DOHH2 (cell line): ENCODE measurements around the gene STAT5A.

ENCODE experiments used
- H3F3A ChIP-seq: fragments of 200-600 bp; sonication (generic), shearing (Covaris generic); 2 replicates; pipeline ENCODE4 v1.6.0; 2016; ENCODE audit warnings: antibody characterized with exemption, mild to moderate bottlenecking; ENCODE audit not compliant: control insufficient read depth, insufficient read depth
- H3K27ac ChIP-seq: fragments of 200-600 bp; sonication (generic); 2 replicates; pipeline ENCODE4 v1.5.1; 2014; ENCODE audit warnings: low read depth, mild to moderate bottlenecking, low read length, moderate library complexity
- H3K27me3 ChIP-seq: fragments of 200-600 bp; sonication (generic); 2 replicates; pipeline ENCODE4 v1.6.1; 2014; ENCODE audit warnings: mild to moderate bottlenecking, low read length, mixed read lengths; ENCODE audit not compliant: control insufficient read depth
- H3K36me3 ChIP-seq: fragments of 200-600 bp; sonication (generic); 2 replicates; pipeline ENCODE4 v1.6.1; 2014; ENCODE audit warnings: mild to moderate bottlenecking, low read length, moderate library complexity, mixed read lengths; ENCODE audit not compliant: control insufficient read depth
- H3K4me1 ChIP-seq: fragments of 200-600 bp; sonication (generic); 2 replicates; pipeline ENCODE4 v1.6.1; 2014; ENCODE audit warnings: mild to moderate bottlenecking, low read length, mixed read lengths; ENCODE audit not compliant: control insufficient read depth
- H3K4me2 ChIP-seq: fragments of 200-600 bp; sonication (generic); 2 replicates; pipeline ENCODE4 v1.6.0; 2014; ENCODE audit warnings: mild to moderate bottlenecking, low read length, moderate library complexity
- H3K4me3 ChIP-seq: fragments of 200-600 bp; sonication (generic); 2 replicates; pipeline ENCODE4 v1.5.1; 2014; ENCODE audit warnings: mild to moderate bottlenecking, low read length, mixed read lengths
- H3K79me2 ChIP-seq: fragments of 200-600 bp; sonication (generic); 2 replicates; pipeline ENCODE4 v1.6.1; 2014; ENCODE audit warnings: mild to moderate bottlenecking, low read length, mixed read lengths; ENCODE audit not compliant: control insufficient read depth
- H3K9me2 ChIP-seq: fragments of 200-600 bp; sonication (generic); replicated peaks from 2 replicates; pipeline ENCODE4 v1.6.1; 2014; ENCODE audit warnings: mild to moderate bottlenecking, low read length, mixed read lengths; ENCODE audit not compliant: control insufficient read depth
- H3K9me3 ChIP-seq: fragments of 200-600 bp; sonication (generic); 2 replicates; pipeline ENCODE4 v1.6.1; 2014; ENCODE audit warnings: antibody characterized with exemption, low read length, mixed read lengths; ENCODE audit not compliant: control insufficient read depth, insufficient read depth
- H4K20me1 ChIP-seq: fragments of 200-600 bp; sonication (generic); 2 replicates; pipeline ENCODE4 v1.6.0; 2014; ENCODE audit warnings: low read depth, mild to moderate bottlenecking, antibody characterized with exemption, low read length, moderate library complexity; ENCODE audit not compliant: control insufficient read depth, insufficient read depth
- CTCF ChIP-seq: fragments of 200-600 bp; sonication (generic); IDR thresholded peaks from one replicate; pipeline ENCODE4 v1.5.1; 2014; ENCODE audit warnings: antibody characterized with exemption, mild to moderate bottlenecking, low read depth, low read length; ENCODE audit not compliant: poor library complexity, severe bottlenecking
- EZH2phosphoT487 ChIP-seq: fragments of 200-600 bp; sonication (generic); IDR thresholded peaks from 2 replicates; pipeline ENCODE4 v1.6.1; 2017; ENCODE audit warnings: borderline replicate concordance, mild to moderate bottlenecking, antibody characterized with exemption, low read length, moderate library complexity, mixed read lengths

The STAT5A gene

GRCh38 chr17:42325026-42325425 lies 36.7 kb downstream of the STAT5A start:
- no peak overlapping the region for H3K4me2 ChIP-seq

GRCh38 chr17:42329025-42329976 lies 41.0 kb downstream of the STAT5A start:
- no peaks in the 10 kb centered on the region for H3K79me2 ChIP-seq
- H3K9me3 ChIP-seq, result no peaks in the 10 kb centered on the region
- H3K27me3 ChIP-seq, result no peaks in the 10 kb centered on the region
- no peak overlapping the region for H3K27ac ChIP-seq
- TF ChIP-seq EZH2phosphoT487 (no peak), CTCF (no peak)
- H3F3A ChIP-seq, result no peaks in the 10 kb centered on the region
- no peak overlapping the region for H3K4me2 ChIP-seq
- H3K9me2 ChIP-seq, result no peaks in the 10 kb centered on the region
- no peaks in the 10 kb centered on the region for H4K20me1 ChIP-seq
- no peaks in the 10 kb centered on the region for H3K4me1 ChIP-seq
- H3K4me3 ChIP-seq, result no peak overlapping the region
- no peaks in the 10 kb centered on the region; the same call in 1 of the 2 replicates for H3K36me3 ChIP-seq

More at GRCh38 chr17:42325026-42325425, 36.7 kb downstream of the STAT5A start:
- no peaks in the 10 kb centered on the region for H3K9me2 ChIP-seq
- H3K79me2 ChIP-seq, result no peaks in the 10 kb centered on the region
- no peaks in the 10 kb centered on the region for H3K27me3 ChIP-seq
- H3K27ac ChIP-seq, result no peak overlapping the region
- H3F3A ChIP-seq, result peaks cover 4% of the 10 kb centered on the region; the same call in 1 of the 2 replicates
- H3K36me3 ChIP-seq, result no peaks in the 10 kb centered on the region
- no peak overlapping the region for H3K4me3 ChIP-seq
- H3K4me1 ChIP-seq, result peaks cover 22% of the 10 kb centered on the region
- TF ChIP-seq CTCF, result no peak
- no peak for TF ChIP-seq EZH2phosphoT487
- H3K9me3 ChIP-seq, result no peaks in the 10 kb centered on the region
- H4K20me1 ChIP-seq, result no peaks in the 10 kb centered on the region

- no peaks in the 10 kb centered on the region for H3K9me3 ChIP-seq
- no peaks in the 10 kb centered on the region for H3F3A ChIP-seq
- no peaks in the 10 kb centered on the region; the same call in 1 of the 2 replicates for H3K36me3 ChIP-seq
- no peak overlapping the region for H3K27ac ChIP-seq
- no peak overlapping the region for H3K4me3 ChIP-seq
- H4K20me1 ChIP-seq, result no peaks in the 10 kb centered on the region
- H3K79me2 ChIP-seq, result no peaks in the 10 kb centered on the region
- H3K27me3 ChIP-seq, result no peaks in the 10 kb centered on the region
- no peaks in the 10 kb centered on the region for H3K9me2 ChIP-seq
- no peak overlapping the region for H3K4me2 ChIP-seq
- no peak for TF ChIP-seq EZH2phosphoT487
- TF ChIP-seq CTCF, result no peak
- no peaks in the 10 kb centered on the region for H3K4me1 ChIP-seq
Measured at GRCh38 chr17:42333053-42333452, 44.8 kb downstream of the STAT5A start.
